ENCODE data around the gene CACNB4.
A peak's percentile ranks its signal among the peaks of the same experiment; 100 is the strongest.

Gene CACNB4

DNA sequence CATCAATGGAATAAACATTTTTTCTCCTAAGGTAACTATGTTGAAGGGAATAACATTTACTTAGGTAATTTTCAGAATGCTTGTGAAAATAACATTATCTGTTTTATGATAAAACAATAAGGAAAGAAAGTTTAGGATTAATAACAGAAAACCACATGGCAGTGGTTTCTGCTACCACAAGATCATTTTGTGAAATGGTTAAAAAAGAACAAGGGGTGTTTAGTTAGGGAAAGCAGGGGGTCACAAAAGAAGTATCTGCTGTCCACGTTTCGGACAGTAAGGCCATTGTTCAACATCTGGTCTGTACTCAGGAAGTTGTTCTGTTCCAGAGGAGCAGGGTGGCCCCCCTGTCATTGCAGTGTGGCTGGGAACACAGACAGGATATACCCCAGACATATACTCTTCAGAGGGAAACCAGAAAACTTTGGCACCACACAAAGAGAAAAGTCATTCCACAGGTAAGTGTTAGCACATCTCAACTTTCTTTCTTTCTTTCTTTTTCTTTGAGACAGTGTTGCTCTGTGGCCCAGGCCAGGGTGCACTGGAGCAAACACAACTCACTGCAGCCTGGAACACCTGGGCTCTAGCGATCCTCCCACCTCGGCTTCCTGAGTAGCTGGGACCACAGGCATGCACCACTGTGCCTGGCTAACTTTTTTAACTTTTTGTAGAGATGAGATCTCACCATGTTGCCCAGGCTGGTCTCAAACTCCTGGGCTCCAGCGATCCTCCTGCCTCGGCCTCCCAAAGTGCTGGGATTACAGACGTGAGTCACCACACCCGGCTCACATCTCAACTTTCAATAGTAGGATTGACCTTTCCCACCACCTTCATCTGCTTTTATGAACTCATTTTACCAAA lies 255.8 kb downstream of the CACNB4 start:
- H3K4me3 ChIP-seq = no peak overlapping the region
- H3K27ac ChIP-seq = peak overlapping the region; percentile 12 to 57
- TF ChIP-seq, protein P1, sequence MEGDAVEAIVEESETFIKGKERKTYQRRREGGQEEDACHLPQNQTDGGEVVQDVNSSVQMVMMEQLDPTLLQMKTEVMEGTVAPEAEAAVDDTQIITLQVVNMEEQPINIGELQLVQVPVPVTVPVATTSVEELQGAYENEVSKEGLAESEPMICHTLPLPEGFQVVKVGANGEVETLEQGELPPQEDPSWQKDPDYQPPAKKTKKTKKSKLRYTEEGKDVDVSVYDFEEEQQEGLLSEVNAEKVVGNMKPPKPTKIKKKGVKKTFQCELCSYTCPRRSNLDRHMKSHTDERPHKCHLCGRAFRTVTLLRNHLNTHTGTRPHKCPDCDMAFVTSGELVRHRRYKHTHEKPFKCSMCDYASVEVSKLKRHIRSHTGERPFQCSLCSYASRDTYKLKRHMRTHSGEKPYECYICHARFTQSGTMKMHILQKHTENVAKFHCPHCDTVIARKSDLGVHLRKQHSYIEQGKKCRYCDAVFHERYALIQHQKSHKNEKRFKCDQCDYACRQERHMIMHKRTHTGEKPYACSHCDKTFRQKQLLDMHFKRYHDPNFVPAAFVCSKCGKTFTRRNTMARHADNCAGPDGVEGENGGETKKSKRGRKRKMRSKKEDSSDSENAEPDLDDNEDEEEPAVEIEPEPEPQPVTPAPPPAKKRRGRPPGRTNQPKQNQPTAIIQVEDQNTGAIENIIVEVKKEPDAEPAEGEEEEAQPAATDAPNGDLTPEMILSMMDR (IDR thresholded peaks at IDR 0.05) = no peak

DNA sequence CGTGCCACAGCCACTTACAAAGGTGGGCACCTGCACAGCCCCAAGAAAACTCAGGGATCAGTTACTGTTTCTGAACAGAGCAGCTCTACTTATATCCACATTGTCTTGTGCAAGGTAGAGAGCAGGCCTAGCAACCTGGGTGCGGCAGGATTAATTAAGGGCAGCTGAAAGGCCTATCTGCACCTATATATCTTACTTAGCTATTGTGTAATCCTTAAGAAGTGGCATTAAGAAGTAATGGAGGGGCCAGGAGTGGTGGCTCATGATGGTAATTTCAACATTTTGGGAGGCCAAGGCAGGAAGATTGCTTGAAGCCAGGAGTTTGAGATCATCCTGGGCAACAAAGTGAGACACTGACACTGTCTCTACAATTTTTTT lies 257.8 kb downstream of the CACNB4 start:
- no peak overlapping the region for H3K27ac ChIP-seq
- TF ChIP-seq, protein P1 (IDR thresholded peaks at IDR 0.05) = no peak
- no peak for DNase-seq (ENCODE audit: low spot score)
- no peak overlapping the region for H3K4me3 ChIP-seq

More for the DNA sequence above, 255.8 kb downstream of the CACNB4 start:
- DNase-seq (ENCODE audit: low spot score) = no peak

DNA sequence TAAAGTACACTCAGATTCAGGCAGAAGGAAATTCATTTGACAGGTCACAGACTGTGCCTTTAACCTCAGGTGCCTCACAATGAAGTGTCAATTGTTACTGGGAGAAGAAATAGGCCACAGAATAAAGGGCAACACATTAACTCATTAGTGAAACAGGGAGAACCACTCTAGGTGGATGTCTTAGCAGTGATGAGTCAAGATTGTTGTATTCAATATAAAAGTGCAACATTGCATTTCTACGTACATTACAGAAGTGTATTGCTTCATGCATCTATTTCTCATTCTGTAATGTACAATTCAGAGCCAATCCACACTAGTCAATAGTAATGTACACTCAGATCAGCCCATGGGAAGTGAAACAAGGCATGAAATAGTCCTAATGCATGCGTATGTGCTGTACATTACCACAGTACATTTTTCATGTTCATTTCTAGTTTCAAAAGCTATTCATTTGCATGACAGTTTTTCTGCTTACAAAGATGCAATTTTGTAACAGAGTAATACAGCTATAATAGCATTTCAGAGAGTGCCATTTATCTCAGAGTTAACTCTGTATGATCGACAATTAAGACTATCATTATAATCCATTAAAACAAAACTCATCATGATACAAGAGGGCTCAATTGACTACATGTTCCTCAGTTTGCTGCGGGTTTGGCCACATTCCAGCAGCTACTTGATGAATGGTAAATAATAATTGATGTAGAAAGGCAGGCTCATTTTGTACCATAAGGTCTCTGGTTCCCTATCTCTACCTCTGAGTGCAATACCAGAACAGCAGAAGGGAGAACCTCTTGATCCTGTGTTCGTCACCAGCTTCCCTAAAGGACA lies 258.4 kb downstream of the CACNB4 start:
- no peak overlapping the region for H3K4me3 ChIP-seq
- DNase-seq (ENCODE audit: low spot score) = no peak
- H3K27ac ChIP-seq = no peak overlapping the region
- TF ChIP-seq, protein P1 (IDR thresholded peaks at IDR 0.05) = no peak

DNA sequence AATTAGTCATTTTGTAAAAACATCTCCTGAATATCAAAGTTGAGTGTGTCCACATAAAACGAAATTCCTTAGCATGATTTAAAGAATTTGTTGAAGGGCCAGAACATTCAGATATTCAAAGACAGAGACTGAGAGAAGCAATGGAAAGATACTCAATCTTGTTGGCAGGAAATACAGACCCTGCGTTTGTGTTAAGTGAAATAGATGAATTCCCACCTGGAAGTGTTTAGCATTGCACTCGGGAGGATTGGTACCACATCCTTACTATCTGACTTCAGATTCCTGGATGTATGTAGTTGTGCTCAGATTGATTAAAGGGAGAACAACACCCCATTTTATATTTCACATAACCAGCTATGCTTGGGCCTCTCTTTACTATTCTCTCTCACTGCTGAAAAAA lies 260.9 kb downstream of the CACNB4 start:
- H3K4me3 ChIP-seq = no peak overlapping the region
- H3K27ac ChIP-seq = no peak overlapping the region
- TF ChIP-seq, protein P1 (IDR thresholded peaks at IDR 0.05) = no peak
- DNase-seq (ENCODE audit: low spot score) = no peak

DNA sequence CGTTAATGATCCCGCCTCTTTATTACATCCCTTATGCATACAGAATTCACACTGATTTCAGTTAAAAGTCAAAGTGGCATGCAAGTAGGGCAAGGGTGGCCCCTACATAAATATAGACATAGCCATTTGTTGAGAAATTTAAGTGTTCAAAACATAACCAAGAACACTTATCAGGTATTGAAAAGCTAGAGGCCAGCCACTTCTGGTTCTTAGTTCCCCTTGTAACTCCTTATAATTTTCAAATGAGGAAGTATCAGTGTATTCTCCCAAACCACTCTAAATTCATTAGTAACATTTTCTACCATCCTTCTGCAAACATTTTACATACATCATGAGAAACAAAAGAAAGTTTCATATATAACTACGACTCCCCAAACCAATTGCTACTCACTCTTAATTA lies 264.9 kb downstream of the CACNB4 start:
- TF ChIP-seq, protein P1 (IDR thresholded peaks at IDR 0.05) = no peak
- Histone ChIP-seq H3K27ac (no peak overlapping the region), H3K4me3 (no peak overlapping the region)
- no peak for DNase-seq (ENCODE audit: low spot score)

DNA sequence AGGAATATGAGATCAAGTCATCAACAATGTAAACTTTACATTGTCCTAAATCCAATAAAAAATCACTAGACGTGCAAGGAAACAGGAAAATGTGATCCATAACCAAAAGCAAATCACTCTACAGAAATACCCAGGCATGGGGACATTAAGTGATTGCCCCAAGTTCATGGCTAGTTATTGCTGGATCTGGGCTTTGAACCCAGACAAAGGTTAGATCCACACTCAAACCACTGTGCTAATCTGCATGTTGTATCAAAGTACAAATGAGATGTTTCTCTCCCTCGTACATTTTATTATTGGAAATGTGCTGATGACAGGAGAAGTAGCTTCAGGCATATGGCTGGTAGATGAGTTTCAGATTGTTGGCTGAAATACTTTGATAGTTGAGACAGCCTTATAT lies 267.9 kb downstream of the CACNB4 start:
- DNase-seq (ENCODE audit: low spot score) = no peak
- Histone ChIP-seq H3K4me3 (no peak overlapping the region), H3K27ac (no peak overlapping the region)
- TF ChIP-seq, protein P1 (IDR thresholded peaks at IDR 0.05) = no peak
